ENCODE measurements around the gene WDFY2.
A peak's percentile ranks its signal among the peaks of the same experiment; 100 is the strongest.

- TF ChIP-seq CTCF (IDR thresholded peaks at IDR 0.05; ENCODE audit: borderline replicate concordance, extremely low read depth, low read length, poor library complexity, severe bottlenecking) (peak; percentile 31), EZH2 (IDR thresholded peaks at IDR 0.05; ENCODE audit: borderline replicate concordance, low read depth, low read length, severe bottlenecking) (peak; percentile 13)
These were observed 740 bp downstream of the WDFY2 start for GRCh38 chr13:51584731-51585672.
